ENCODE data around the gene PCDHGA6.
A peak's percentile ranks its signal among the peaks of the same experiment; 100 is the strongest.

PCDHGA6 gene

GRCh38 chr5:141422742-141423291 lies 49.1 kb downstream of the PCDHGA6 start:
- no peak for DNase-seq (ENCODE audit: low read depth in 1 of 2, low spot score in 1 of 2)
- H3K4me3 ChIP-seq (replicated peaks; ENCODE audit: insufficient read depth, low read length), result no peak overlapping the region
- TF ChIP-seq, protein P1, sequence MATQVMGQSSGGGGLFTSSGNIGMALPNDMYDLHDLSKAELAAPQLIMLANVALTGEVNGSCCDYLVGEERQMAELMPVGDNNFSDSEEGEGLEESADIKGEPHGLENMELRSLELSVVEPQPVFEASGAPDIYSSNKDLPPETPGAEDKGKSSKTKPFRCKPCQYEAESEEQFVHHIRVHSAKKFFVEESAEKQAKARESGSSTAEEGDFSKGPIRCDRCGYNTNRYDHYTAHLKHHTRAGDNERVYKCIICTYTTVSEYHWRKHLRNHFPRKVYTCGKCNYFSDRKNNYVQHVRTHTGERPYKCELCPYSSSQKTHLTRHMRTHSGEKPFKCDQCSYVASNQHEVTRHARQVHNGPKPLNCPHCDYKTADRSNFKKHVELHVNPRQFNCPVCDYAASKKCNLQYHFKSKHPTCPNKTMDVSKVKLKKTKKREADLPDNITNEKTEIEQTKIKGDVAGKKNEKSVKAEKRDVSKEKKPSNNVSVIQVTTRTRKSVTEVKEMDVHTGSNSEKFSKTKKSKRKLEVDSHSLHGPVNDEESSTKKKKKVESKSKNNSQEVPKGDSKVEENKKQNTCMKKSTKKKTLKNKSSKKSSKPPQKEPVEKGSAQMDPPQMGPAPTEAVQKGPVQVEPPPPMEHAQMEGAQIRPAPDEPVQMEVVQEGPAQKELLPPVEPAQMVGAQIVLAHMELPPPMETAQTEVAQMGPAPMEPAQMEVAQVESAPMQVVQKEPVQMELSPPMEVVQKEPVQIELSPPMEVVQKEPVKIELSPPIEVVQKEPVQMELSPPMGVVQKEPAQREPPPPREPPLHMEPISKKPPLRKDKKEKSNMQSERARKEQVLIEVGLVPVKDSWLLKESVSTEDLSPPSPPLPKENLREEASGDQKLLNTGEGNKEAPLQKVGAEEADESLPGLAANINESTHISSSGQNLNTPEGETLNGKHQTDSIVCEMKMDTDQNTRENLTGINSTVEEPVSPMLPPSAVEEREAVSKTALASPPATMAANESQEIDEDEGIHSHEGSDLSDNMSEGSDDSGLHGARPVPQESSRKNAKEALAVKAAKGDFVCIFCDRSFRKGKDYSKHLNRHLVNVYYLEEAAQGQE (IDR thresholded peaks at IDR 0.05; ENCODE audit: insufficient replicate concordance, low read depth), result peak; percentile 40
- TF ChIP-seq, protein P2, sequence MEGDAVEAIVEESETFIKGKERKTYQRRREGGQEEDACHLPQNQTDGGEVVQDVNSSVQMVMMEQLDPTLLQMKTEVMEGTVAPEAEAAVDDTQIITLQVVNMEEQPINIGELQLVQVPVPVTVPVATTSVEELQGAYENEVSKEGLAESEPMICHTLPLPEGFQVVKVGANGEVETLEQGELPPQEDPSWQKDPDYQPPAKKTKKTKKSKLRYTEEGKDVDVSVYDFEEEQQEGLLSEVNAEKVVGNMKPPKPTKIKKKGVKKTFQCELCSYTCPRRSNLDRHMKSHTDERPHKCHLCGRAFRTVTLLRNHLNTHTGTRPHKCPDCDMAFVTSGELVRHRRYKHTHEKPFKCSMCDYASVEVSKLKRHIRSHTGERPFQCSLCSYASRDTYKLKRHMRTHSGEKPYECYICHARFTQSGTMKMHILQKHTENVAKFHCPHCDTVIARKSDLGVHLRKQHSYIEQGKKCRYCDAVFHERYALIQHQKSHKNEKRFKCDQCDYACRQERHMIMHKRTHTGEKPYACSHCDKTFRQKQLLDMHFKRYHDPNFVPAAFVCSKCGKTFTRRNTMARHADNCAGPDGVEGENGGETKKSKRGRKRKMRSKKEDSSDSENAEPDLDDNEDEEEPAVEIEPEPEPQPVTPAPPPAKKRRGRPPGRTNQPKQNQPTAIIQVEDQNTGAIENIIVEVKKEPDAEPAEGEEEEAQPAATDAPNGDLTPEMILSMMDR (IDR thresholded peaks at IDR 0.05; ENCODE audit: insufficient read depth, low read length), result no peak
- H3K27ac ChIP-seq (replicated peaks), result no peak overlapping the region
- peaks cover 13% of the 10 kb centered on the region for H3K27me3 ChIP-seq (ENCODE audit: insufficient read depth, poor library complexity, severe bottlenecking)

GRCh38 chr5:141427783-141428426 lies 54.2 kb downstream of the PCDHGA6 start:
- Histone ChIP-seq H3K27ac (replicated peaks) (no peak overlapping the region), H3K27me3 (ENCODE audit: insufficient read depth, poor library complexity, severe bottlenecking) (peaks cover 4% of the 10 kb centered on the region), H3K4me3 (replicated peaks; ENCODE audit: insufficient read depth, low read length) (no peak overlapping the region)
- TF ChIP-seq, protein P1 (IDR thresholded peaks at IDR 0.05; ENCODE audit: insufficient replicate concordance, low read depth), result no peak
- TF ChIP-seq SPI1 (IDR thresholded peaks at IDR 0.05; ENCODE audit: borderline replicate concordance, low read depth), result no peak
- TF ChIP-seq GABPA (IDR thresholded peaks at IDR 0.05; ENCODE audit: low read depth), result no peak
- no peak for DNase-seq (ENCODE audit: low read depth in 1 of 2, low spot score in 1 of 2)

All from HL-60 (cell line).